Kidney (tissue), 14 donors: ENCODE measurements around the gene FLRT2. TPM values are rescaled to one million over a fixed set of nuclear protein-coding genes. Genes with fewer than 3 reads are reported as not detected.

Experiments used
- DNase-seq, 5 donors: peaks; one replicate each; pipeline ENCODE4 v3.0.0-alpha.2; 2013 to 2020
- FAIRE-seq: peaks from 2 replicates; lab custom pipeline; 2012; peaks lifted over from hg19 to GRCh38; lab: Jason Lieb, UNC
- H3K27ac ChIP-seq, 2 donors: one replicate each; pipeline ENCODE4 v1.7.0; 2013; ENCODE audit warnings: low read depth in 2 of 2, low read length in 2 of 2, inconsistent platforms in 1 of 2
- H3K27me3 ChIP-seq: one replicate; pipeline ENCODE4 v1.7.1; 2013; ENCODE audit warnings: low read length, inconsistent platforms; ENCODE audit not compliant: control insufficient read depth, insufficient read depth
- H3K36me3 ChIP-seq, 3 donors: one replicate each; pipeline versions ENCODE4 v1.7.0 to v1.7.1; 2013; ENCODE audit warnings: low read length in 3 of 3, control low read depth in 1 of 3, inconsistent platforms in 1 of 3; ENCODE audit not compliant: insufficient read depth in 3 of 3, control insufficient read depth in 2 of 3
- H3K4me1 ChIP-seq, 3 donors: one replicate each; pipeline versions ENCODE4 v1.7.0 to v1.7.1; 2013; ENCODE audit warnings: low read length in 3 of 3, inconsistent platforms in 1 of 3, low read depth in 1 of 3; ENCODE audit not compliant: control insufficient read depth in 2 of 3, insufficient read depth in 2 of 3
- H3K4me3 ChIP-seq, 3 donors: one replicate each; pipeline versions ENCODE4 v1.7.0 to v1.8.1; 2013; ENCODE audit warnings: low read length in 3 of 3, control low read depth in 1 of 3, inconsistent platforms in 1 of 3
- H3K9ac ChIP-seq, 3 donors: one replicate each; pipeline versions ENCODE4 v1.7.0 to v1.7.1; 2013; ENCODE audit warnings: low read length in 3 of 3, control low read depth in 1 of 3, inconsistent platforms in 1 of 3
- H3K9me3 ChIP-seq, 3 donors: one replicate each; pipeline versions ENCODE4 v1.7.0 to v1.7.1; 2013; ENCODE audit warnings: low read length in 3 of 3, control low read depth in 1 of 3, inconsistent platforms in 1 of 3; ENCODE audit not compliant: control insufficient read depth in 2 of 3, insufficient read depth in 1 of 3
- intact Hi-C: fragments of 100-400 bp; cut with DNase I; formaldehyde crosslinking; loops from one replicate; pipeline ENCODE4 v1.11.1; 2022
- polyA plus RNA-seq: library from polyadenylated mRNA; stranded (reverse); fragments of 350-450 nt; fragmentation: Illumina TruSeq; extraction: RNeasy Lipid Tissue Mini Kit (QIAGEN cat#74804); gene quantifications from one replicate; pipeline ENCODE4 v1.2.3, GENCODE V29; 2014; ENCODE audit warnings: low read depth, low replicate concordance; ENCODE audit not compliant: insufficient read depth
- total RNA-seq: library from RNA; stranded (reverse); fragmentation: NEBNext Ultra II Directional; extraction: Animal tissue kit (Norgen Biotek cat#: 25700); gene quantifications from one replicate; pipeline ENCODE4 v1.2.1, GENCODE V29; 2021
- TF ChIP-seq, protein P1 (sequence below): IDR thresholded peaks from 3 replicates; pipeline ENCODE4 v1.5.1; 2012; ENCODE audit warnings: mild to moderate bottlenecking, moderate library complexity, borderline replicate concordance; ENCODE audit not compliant: insufficient read depth; ENCODE audit errors: extremely low read depth
- donor health status: control.
- donor health status: control.
- donor health status: control.
- donor health status: control.
- donor health status: control.
- donor health status: DM: yes; HTN: yes; CAD: no.
- donor health status: Normal renal cell carcinoma (clear cell type).

The FLRT2 gene
- total and polyA plus RNA-seq, 2 donors from 2014 or later, result 1.2 to 16.6 TPM

DNA sequence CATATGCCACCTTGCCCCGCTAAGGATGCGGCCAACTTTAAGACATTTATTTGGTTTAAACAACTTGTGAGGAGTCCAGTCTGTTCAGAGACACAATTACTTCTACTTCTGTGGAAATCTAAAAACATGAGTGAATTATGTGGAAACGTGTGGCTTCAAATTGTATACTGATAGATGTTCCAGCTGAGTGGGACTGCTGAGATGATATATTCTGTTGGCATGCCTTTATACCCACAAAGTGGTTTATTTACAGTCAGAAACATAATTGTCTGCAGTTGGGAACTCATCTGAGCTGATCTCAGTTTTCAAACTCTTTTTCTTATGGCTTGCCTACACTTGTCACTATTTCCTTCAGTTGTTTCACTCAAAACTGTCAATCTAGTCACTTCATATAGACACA lies 67.8 kb downstream of the FLRT2 start:
- no peaks in the 10 kb centered on the region for H3K36me3 ChIP-seq
- TF ChIP-seq, protein P1, sequence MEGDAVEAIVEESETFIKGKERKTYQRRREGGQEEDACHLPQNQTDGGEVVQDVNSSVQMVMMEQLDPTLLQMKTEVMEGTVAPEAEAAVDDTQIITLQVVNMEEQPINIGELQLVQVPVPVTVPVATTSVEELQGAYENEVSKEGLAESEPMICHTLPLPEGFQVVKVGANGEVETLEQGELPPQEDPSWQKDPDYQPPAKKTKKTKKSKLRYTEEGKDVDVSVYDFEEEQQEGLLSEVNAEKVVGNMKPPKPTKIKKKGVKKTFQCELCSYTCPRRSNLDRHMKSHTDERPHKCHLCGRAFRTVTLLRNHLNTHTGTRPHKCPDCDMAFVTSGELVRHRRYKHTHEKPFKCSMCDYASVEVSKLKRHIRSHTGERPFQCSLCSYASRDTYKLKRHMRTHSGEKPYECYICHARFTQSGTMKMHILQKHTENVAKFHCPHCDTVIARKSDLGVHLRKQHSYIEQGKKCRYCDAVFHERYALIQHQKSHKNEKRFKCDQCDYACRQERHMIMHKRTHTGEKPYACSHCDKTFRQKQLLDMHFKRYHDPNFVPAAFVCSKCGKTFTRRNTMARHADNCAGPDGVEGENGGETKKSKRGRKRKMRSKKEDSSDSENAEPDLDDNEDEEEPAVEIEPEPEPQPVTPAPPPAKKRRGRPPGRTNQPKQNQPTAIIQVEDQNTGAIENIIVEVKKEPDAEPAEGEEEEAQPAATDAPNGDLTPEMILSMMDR, result no peak
- DNase-seq (no peak), FAIRE-seq (no peak)
- intact Hi-C loops, result no loop called here
- no peak overlapping the region for H3K4me3 ChIP-seq
- no peaks in the 10 kb centered on the region for H3K4me1 ChIP-seq
- no peak overlapping the region for H3K9ac ChIP-seq
- no peak overlapping the region for H3K27ac ChIP-seq
- no peaks in the 10 kb centered on the region for H3K27me3 ChIP-seq
- no peaks in the 10 kb centered on the region for H3K9me3 ChIP-seq

DNA sequence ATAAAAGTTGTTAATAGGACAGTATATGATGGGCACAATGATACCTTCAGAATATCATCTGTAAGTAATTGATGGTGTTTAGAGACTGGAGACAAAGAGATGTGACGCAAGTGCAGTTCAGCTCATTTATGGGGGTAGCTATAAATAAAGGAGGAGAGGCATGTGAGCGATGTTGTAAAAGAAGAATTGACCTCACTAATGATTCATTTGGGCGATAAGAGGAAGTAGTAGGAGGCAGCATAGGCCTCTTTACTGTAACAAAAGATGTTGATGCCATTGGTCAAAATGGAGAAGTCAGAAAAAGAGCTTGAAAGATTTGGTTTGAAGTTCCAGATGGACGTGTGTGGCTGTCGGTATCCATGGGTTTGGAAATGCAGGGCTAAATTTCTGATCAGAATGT lies 70.0 kb downstream of the FLRT2 start:
- Histone ChIP-seq H3K27me3 (no peaks in the 10 kb centered on the region), H3K9ac (no peak overlapping the region), H3K4me1 (no peaks in the 10 kb centered on the region), H3K27ac (no peak overlapping the region), H3K4me3 (no peak overlapping the region), H3K36me3 (no peaks in the 10 kb centered on the region), H3K9me3 (no peaks in the 10 kb centered on the region)
- DNase-seq, result peak in 1 of 5 donors; percentile 31
- no peak for FAIRE-seq
- intact Hi-C loops, result no loop called here
- TF ChIP-seq, protein P1, result no peak

DNA sequence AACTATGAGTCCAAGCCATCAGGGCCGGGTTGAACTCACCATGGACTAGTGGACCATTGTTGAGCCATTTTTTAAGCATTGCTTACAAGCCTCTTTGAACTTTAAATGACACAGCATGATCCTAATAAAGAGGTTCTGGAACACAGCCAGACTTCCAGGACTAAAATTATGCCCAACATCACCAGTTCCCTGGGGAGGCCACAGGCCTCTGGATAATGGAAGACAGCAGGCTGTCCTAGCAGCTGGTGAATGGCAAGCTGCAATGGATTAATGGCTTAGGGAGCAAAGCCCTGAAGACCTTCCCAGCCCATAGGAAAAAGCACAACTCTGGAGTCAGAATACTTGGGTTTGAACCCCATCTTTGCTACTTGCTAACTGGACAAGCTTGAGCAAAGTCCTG lies 71.3 kb downstream of the FLRT2 start:
- Histone ChIP-seq H3K9ac (no peak overlapping the region), H3K9me3 (no peaks in the 10 kb centered on the region), H3K4me1 (no peaks in the 10 kb centered on the region), H3K4me3 (no peak overlapping the region), H3K27me3 (no peaks in the 10 kb centered on the region), H3K27ac (no peak overlapping the region), H3K36me3 (no peaks in the 10 kb centered on the region)
- intact Hi-C loops, result no loop called here
- TF ChIP-seq, protein P1, result no peak
- FAIRE-seq (no peak), DNase-seq (no peak)

GRCh38 chr14:85601690-85602089 lies 71.7 kb downstream of the FLRT2 start:
- H3K9me3 ChIP-seq, result no peaks in the 10 kb centered on the region
- H3K27me3 ChIP-seq, result no peaks in the 10 kb centered on the region
- intact Hi-C loops, result no loop called here
- no peaks in the 10 kb centered on the region for H3K36me3 ChIP-seq
- no peak overlapping the region for H3K4me3 ChIP-seq
- H3K9ac ChIP-seq, result no peak overlapping the region
- FAIRE-seq, result no peak
- H3K27ac ChIP-seq, result no peak overlapping the region
- TF ChIP-seq, protein P1, result no peak
- H3K4me1 ChIP-seq, result no peaks in the 10 kb centered on the region
- DNase-seq, result no peak
